Keratinocyte (primary cell): ENCODE data around the gene VIPR2. TPM values are rescaled to one million over a fixed set of nuclear protein-coding genes. Genes with fewer than 3 reads are reported as not detected.

ENCODE experiments used
- DNase-seq: peaks from one replicate; pipeline ENCODE4 v3.0.0-alpha.2; 2011; ENCODE audit warnings: low read depth, missing footprints, low spot score
- FAIRE-seq: peaks from 2 replicates; lab custom pipeline; 2011; peaks lifted over from hg19 to GRCh38; lab: Jason Lieb, UNC
- H2AFZ ChIP-seq: 2 replicates; pipeline ENCODE4 v1.6.0; 2012; ENCODE audit warnings: low read length, control low read depth, inconsistent platforms; ENCODE audit not compliant: control insufficient read depth
- H3K27ac ChIP-seq: 2 replicates; pipeline ENCODE4 v1.5.1; 2011; ENCODE audit warnings: low read length; ENCODE audit not compliant: control insufficient read depth, insufficient read depth
- H3K27me3 ChIP-seq: 3 replicates; pipeline ENCODE4 v1.6.0; 2011; ENCODE audit warnings: low read length; ENCODE audit not compliant: control insufficient read depth, insufficient read depth; ENCODE audit errors: extremely low read depth
- H3K36me3 ChIP-seq, 2 experiments: 2 replicates in 1 of 2; 3 replicates in 1 of 2; pipeline ENCODE4 v1.5.1; 2011; ENCODE audit warnings: low read length in 2 of 2, mild to moderate bottlenecking in 1 of 2; ENCODE audit not compliant: control insufficient read depth in 2 of 2, insufficient read depth in 2 of 2; ENCODE audit errors: extremely low read depth in 1 of 2
- H3K4me1 ChIP-seq: 3 replicates; pipeline ENCODE4 v1.5.1; 2011; ENCODE audit warnings: low read length; ENCODE audit not compliant: control insufficient read depth, insufficient read depth; ENCODE audit errors: extremely low read depth
- H3K4me2 ChIP-seq: 3 replicates; pipeline ENCODE4 v1.6.0; 2011; ENCODE audit warnings: low read depth, low read length; ENCODE audit not compliant: control insufficient read depth, insufficient read depth; ENCODE audit errors: extremely low read depth
- H3K4me3 ChIP-seq, 3 experiments: fragments of 200-600 bp in 1 of 3; sonication (generic) in 1 of 3; 2 replicates in 2 of 3; 3 replicates in 1 of 3; pipeline ENCODE4 v1.5.1; 2011 to 2016; ENCODE audit warnings: low read length in 3 of 3, mild to moderate bottlenecking in 3 of 3, control low read depth in 2 of 3, inconsistent platforms in 1 of 3, low read depth in 1 of 3, mixed read lengths in 1 of 3, mixed run types in 1 of 3, moderate library complexity in 1 of 3; ENCODE audit not compliant: control insufficient read depth in 2 of 3, insufficient read depth in 2 of 3; ENCODE audit errors: extremely low read depth in 1 of 3
- H3K79me2 ChIP-seq: 2 replicates; pipeline ENCODE4 v1.6.0; 2012; ENCODE audit warnings: low read length; ENCODE audit not compliant: control insufficient read depth, insufficient read depth
- H3K9ac ChIP-seq: 3 replicates; pipeline ENCODE4 v1.6.0; 2011; ENCODE audit warnings: low read length; ENCODE audit not compliant: control insufficient read depth, insufficient read depth; ENCODE audit errors: extremely low read depth
- H3K9me1 ChIP-seq: 3 replicates; pipeline ENCODE4 v1.6.0; 2011; ENCODE audit warnings: low read length; ENCODE audit not compliant: control insufficient read depth, insufficient read depth; ENCODE audit errors: extremely low read depth
- H3K9me3 ChIP-seq: 2 replicates; pipeline ENCODE4 v1.5.1; 2012; ENCODE audit warnings: low read depth, low read length; ENCODE audit not compliant: control insufficient read depth
- H4K20me1 ChIP-seq: 3 replicates; pipeline ENCODE4 v1.6.0; 2011; ENCODE audit warnings: low read length; ENCODE audit not compliant: control insufficient read depth, insufficient read depth; ENCODE audit errors: extremely low read depth
- CTCF ChIP-seq, 3 experiments: IDR thresholded peaks in 1 of 3; conservative IDR thresholded peaks in 1 of 3; optimal IDR thresholded peaks in 1 of 3; 2 replicates in 2 of 3; 3 replicates in 1 of 3; pipeline versions ENCODE3 to v1.5.1; 2011; ENCODE audit warnings: low read length in 3 of 3, mild to moderate bottlenecking in 3 of 3, moderate library complexity in 2 of 3, control low read depth in 1 of 3, inconsistent platforms in 1 of 3; ENCODE audit not compliant: insufficient read depth in 2 of 3; ENCODE audit errors: extremely low read depth in 1 of 3
- EZH2 ChIP-seq: IDR thresholded peaks from one replicate; pipeline ENCODE4 v1.6.1; 2012; ENCODE audit warnings: inconsistent platforms, mild to moderate bottlenecking, low read length, moderate library complexity
- dilution Hi-C: fragments of 300-500 bp; cut with MboI; formaldehyde crosslinking; loops from one replicate; pipeline ENCODE4 v1.7.0; 2020; ENCODE audit warnings: low sequenced_read_pairs; ENCODE audit not compliant: extremely low pct_ligation_motif_present
- polyA plus RNA-seq, 5 experiments: library from polyadenylated mRNA; depleted of rRNA in 3 of 5; stranded (reverse) in 3 of 5; stranded (forward) in 1 of 5; unstranded in 1 of 5; fragments of >200 nt; gene quantifications; 1 replicate in 1 of 5; 2 replicates in 3 of 5; 3 replicates in 1 of 5; pipeline versions ENCODE4 v1.2.1 to v1.2.3, GENCODE V29; 2011 to 2012; ENCODE audit warnings: missing spikeins in 2 of 5, low read depth in 1 of 5, low replicate concordance in 1 of 5

VIPR2 gene
- polyA plus RNA-seq, 1 donor (not counting 4 experiments of a cell fraction or from before 2014, with no cell fraction given): not detected

GRCh38 chr7:159192725-159193453 is 48.2 kb upstream of the VIPR2 start:
- H3K9me3 ChIP-seq: peaks cover 2% of the 10 kb centered on the region
- H3K4me2 ChIP-seq: no peak overlapping the region
- TF ChIP-seq EZH2 (no peak), CTCF (optimal IDR thresholded peaks at IDR 0.05 in 1 of 3, IDR thresholded peaks at IDR 0.05 in 1 of 3, conservative IDR thresholded peaks at IDR 0.05 in 1 of 3; ENCODE audit: extremely low read depth in 1 of 3, insufficient read depth in 2 of 3, low read length in 3 of 3) (no peak)
- H3K4me3 ChIP-seq: no peak overlapping the region
- no peaks in the 10 kb centered on the region for H3K79me2 ChIP-seq
- H2AFZ ChIP-seq: no peak overlapping the region
- no peaks in the 10 kb centered on the region for H3K27me3 ChIP-seq
- H3K4me1 ChIP-seq: no peaks in the 10 kb centered on the region
- FAIRE-seq: no peak
- H3K36me3 ChIP-seq: no peaks in the 10 kb centered on the region
- H3K9me1 ChIP-seq: no peaks in the 10 kb centered on the region
- no peaks in the 10 kb centered on the region for H4K20me1 ChIP-seq
- H3K27ac ChIP-seq: no peak overlapping the region
- dilution Hi-C loops: no loop called here
- no peak overlapping the region for H3K9ac ChIP-seq
- no peak for DNase-seq

- Histone ChIP-seq H3K4me1 (no peaks in the 10 kb centered on the region), H3K27me3 (no peaks in the 10 kb centered on the region), H3K9me3 (peaks cover 2% of the 10 kb centered on the region), H3K4me2 (no peak overlapping the region), H3K9ac (no peak overlapping the region), H3K27ac (no peak overlapping the region), H2AFZ (no peak overlapping the region), H3K36me3 (no peaks in the 10 kb centered on the region), H3K4me3 (no peak overlapping the region), H3K79me2 (no peaks in the 10 kb centered on the region), H3K9me1 (no peaks in the 10 kb centered on the region), H4K20me1 (no peaks in the 10 kb centered on the region)
- TF ChIP-seq CTCF (optimal IDR thresholded peaks at IDR 0.05 in 1 of 3, IDR thresholded peaks at IDR 0.05 in 1 of 3, conservative IDR thresholded peaks at IDR 0.05 in 1 of 3; ENCODE audit: extremely low read depth in 1 of 3, insufficient read depth in 2 of 3, low read length in 3 of 3) (no peak), EZH2 (no peak)
- dilution Hi-C loops: no loop called here
- no peak for FAIRE-seq
- DNase-seq: no peak
These were observed 47.3 kb upstream of the VIPR2 start for GRCh38 chr7:159192013-159192412.
